HEK293 (cell line): Measurements from ENCODE around the gene HOXA3.
A peak's percentile ranks its signal among the peaks of the same experiment; 100 is the strongest.

Source experiments
- BCL11A ChIP-seq: fragments of 450-650 bp; formaldehyde crosslinking; IDR thresholded peaks from 2 replicates; pipeline ENCODE4 v1.5.1; 2016; ENCODE audit warnings: low read depth, missing biosample characterization, missing genetic modification characterization
- GFI1B ChIP-seq: fragments of 450-650 bp; formaldehyde crosslinking; IDR thresholded peaks from 2 replicates; pipeline ENCODE4 v1.5.1; 2016; ENCODE audit warnings: missing biosample characterization, missing genetic modification characterization
- IKZF3 ChIP-seq: fragments of 450-650 bp; IDR thresholded peaks from 2 replicates; pipeline ENCODE4 v1.5.0; 2018; ENCODE audit warnings: missing biosample characterization, mild to moderate bottlenecking, missing genetic modification characterization, moderate library complexity
- KLF9 ChIP-seq: fragments of 450-650 bp; formaldehyde crosslinking; IDR thresholded peaks from 2 replicates; pipeline ENCODE4 v1.5.1; 2016; ENCODE audit warnings: missing biosample characterization, missing genetic modification characterization, low read depth
- SCRT2 ChIP-seq: fragments of 450-650 bp; formaldehyde crosslinking; IDR thresholded peaks from 2 replicates; pipeline ENCODE4 v1.5.1; 2016; ENCODE audit warnings: missing biosample characterization, missing genetic modification characterization
- SP2 ChIP-seq: fragments of 450-650 bp; formaldehyde crosslinking; IDR thresholded peaks from 2 replicates; pipeline ENCODE4 v1.5.1; 2016; ENCODE audit warnings: missing biosample characterization, missing genetic modification characterization
- SP7 ChIP-seq: fragments of 450-650 bp; formaldehyde crosslinking; IDR thresholded peaks from 2 replicates; pipeline ENCODE4 v1.5.1; 2016; ENCODE audit warnings: missing biosample characterization, missing genetic modification characterization
- ZBTB7A ChIP-seq: fragments of 450-650 bp; formaldehyde crosslinking; IDR thresholded peaks from 2 replicates; pipeline ENCODE4 v1.5.1; 2016; ENCODE audit warnings: low read depth, missing biosample characterization, missing genetic modification characterization
- ZNF24 ChIP-seq: fragments of 450-650 bp; formaldehyde crosslinking; IDR thresholded peaks from 2 replicates; pipeline ENCODE4 v1.5.1; 2016; ENCODE audit warnings: missing biosample characterization, missing genetic modification characterization
- ZNF274 ChIP-seq, 2 experiments: fragments of 200-500 bp in 1 of 2; fragments of 450-650 bp in 1 of 2; sonication (Bioruptor generic) in 1 of 2; formaldehyde crosslinking in 1 of 2; IDR thresholded peaks; 2 replicates each; pipeline versions ENCODE4 v1.5.1 to v1.6.1; 2014 to 2016; ENCODE audit warnings: borderline replicate concordance in 1 of 2, inconsistent platforms in 1 of 2, low read length in 1 of 2, missing biosample characterization in 1 of 2, missing genetic modification characterization in 1 of 2
- ZNF324 ChIP-seq: fragments of 450-650 bp; formaldehyde crosslinking; IDR thresholded peaks from 2 replicates; pipeline ENCODE4 v1.5.1; 2016; ENCODE audit warnings: missing biosample characterization, missing genetic modification characterization
- ZNF366 ChIP-seq: fragments of 450-650 bp; formaldehyde crosslinking; conservative IDR thresholded peaks from 2 replicates; pipeline ENCODE4 v1.5.1; 2016; ENCODE audit warnings: missing biosample characterization, missing genetic modification characterization
- ZNF449 ChIP-seq: fragments of 450-650 bp; formaldehyde crosslinking; IDR thresholded peaks from 2 replicates; pipeline ENCODE4 v1.5.1; 2017; ENCODE audit warnings: missing biosample characterization, mild to moderate bottlenecking, missing genetic modification characterization, moderate library complexity
- ZNF549 ChIP-seq: fragments of 450-650 bp; IDR thresholded peaks from 2 replicates; pipeline ENCODE4 v1.5.1; 2018; ENCODE audit warnings: missing biosample characterization, missing genetic modification characterization, mild to moderate bottlenecking, inconsistent platforms, moderate library complexity
- ZNF580 ChIP-seq: fragments of 450-650 bp; formaldehyde crosslinking; IDR thresholded peaks from 2 replicates; pipeline ENCODE4 v1.5.1; 2016; ENCODE audit warnings: missing biosample characterization, missing genetic modification characterization
- ZNF626 ChIP-seq: fragments of 450-650 bp; sonication (Bioruptor Pico); formaldehyde crosslinking; IDR thresholded peaks from 2 replicates; pipeline ENCODE4 v1.5.1; 2018; ENCODE audit warnings: missing biosample characterization, missing genetic modification characterization, inconsistent platforms
- ZNF677 ChIP-seq: fragments of 450-650 bp; IDR thresholded peaks from 2 replicates; pipeline ENCODE4 v1.5.0; 2018; ENCODE audit warnings: missing biosample characterization, mild to moderate bottlenecking, missing genetic modification characterization, moderate library complexity
- TF ChIP-seq, protein P1 (sequence below): fragments of 450-650 bp; IDR thresholded peaks from 2 replicates; pipeline ENCODE4 v1.5.1; 2018; ENCODE audit warnings: missing biosample characterization, mild to moderate bottlenecking, missing genetic modification characterization
- TF ChIP-seq, protein P2 (sequence below): fragments of 450-650 bp; formaldehyde crosslinking; IDR thresholded peaks from 2 replicates; pipeline ENCODE4; 2016; ENCODE audit warnings: missing biosample characterization, missing genetic modification characterization
- TF ChIP-seq, protein P3 (sequence below): fragments of 450-650 bp; formaldehyde crosslinking; IDR thresholded peaks from 2 replicates; pipeline ENCODE4 v1.5.1; 2016; ENCODE audit warnings: missing biosample characterization, missing genetic modification characterization, low read depth
- TF ChIP-seq, protein P4 (sequence below): fragments of 450-650 bp; formaldehyde crosslinking; IDR thresholded peaks from 2 replicates; pipeline ENCODE4 v1.5.0; 2017; ENCODE audit warnings: missing biosample characterization, missing genetic modification characterization, borderline replicate concordance
- TF ChIP-seq, protein P5 (sequence below): fragments of 450-650 bp; formaldehyde crosslinking; IDR thresholded peaks from 2 replicates; pipeline ENCODE4 v1.5.1; 2016; ENCODE audit warnings: missing biosample characterization, missing genetic modification characterization
- TF ChIP-seq, protein P6 (sequence below): fragments of 450-650 bp; formaldehyde crosslinking; IDR thresholded peaks from 2 replicates; pipeline ENCODE4 v1.5.1; 2017; ENCODE audit warnings: missing biosample characterization, missing genetic modification characterization
- TF ChIP-seq, protein P7 (sequence below): fragments of 450-650 bp; formaldehyde crosslinking; IDR thresholded peaks from 2 replicates; pipeline ENCODE4 v1.5.1; 2016; ENCODE audit warnings: missing biosample characterization, missing genetic modification characterization

Gene HOXA3

GRCh38 chr7:27140126-27140857 is 12.1 kb downstream of the HOXA3 start (continued):
- TF ChIP-seq ZNF274 (IDR thresholded peaks at IDR 0.05; ENCODE audit: low read length), result no peak
- TF ChIP-seq ZNF274 (tag by site-specific recombination; IDR thresholded peaks at IDR 0.05; ENCODE audit: borderline replicate concordance), result no peak
- peak; percentile 62 for TF ChIP-seq ZNF366 (tag by site-specific recombination)
- TF ChIP-seq, protein P1, sequence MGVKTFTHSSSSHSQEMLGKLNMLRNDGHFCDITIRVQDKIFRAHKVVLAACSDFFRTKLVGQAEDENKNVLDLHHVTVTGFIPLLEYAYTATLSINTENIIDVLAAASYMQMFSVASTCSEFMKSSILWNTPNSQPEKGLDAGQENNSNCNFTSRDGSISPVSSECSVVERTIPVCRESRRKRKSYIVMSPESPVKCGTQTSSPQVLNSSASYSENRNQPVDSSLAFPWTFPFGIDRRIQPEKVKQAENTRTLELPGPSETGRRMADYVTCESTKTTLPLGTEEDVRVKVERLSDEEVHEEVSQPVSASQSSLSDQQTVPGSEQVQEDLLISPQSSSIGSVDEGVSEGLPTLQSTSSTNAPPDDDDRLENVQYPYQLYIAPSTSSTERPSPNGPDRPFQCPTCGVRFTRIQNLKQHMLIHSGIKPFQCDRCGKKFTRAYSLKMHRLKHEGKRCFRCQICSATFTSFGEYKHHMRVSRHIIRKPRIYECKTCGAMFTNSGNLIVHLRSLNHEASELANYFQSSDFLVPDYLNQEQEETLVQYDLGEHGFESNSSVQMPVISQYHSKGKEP, result peak; percentile 59
- TF ChIP-seq, protein P2, sequence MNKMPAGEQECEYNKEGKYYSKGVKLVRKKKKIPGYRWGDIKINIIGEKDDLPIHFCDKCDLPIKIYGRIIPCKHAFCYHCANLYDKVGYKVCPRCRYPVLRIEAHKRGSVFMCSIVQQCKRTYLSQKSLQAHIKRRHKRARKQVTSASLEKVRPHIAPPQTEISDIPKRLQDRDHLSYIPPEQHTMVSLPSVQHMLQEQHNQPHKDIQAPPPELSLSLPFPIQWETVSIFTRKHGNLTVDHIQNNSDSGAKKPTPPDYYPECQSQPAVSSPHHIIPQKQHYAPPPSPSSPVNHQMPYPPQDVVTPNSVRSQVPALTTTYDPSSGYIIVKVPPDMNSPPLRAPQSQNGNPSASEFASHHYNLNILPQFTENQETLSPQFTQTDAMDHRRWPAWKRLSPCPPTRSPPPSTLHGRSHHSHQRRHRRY (tag by site-specific recombination), result no peak
- peak; percentile 63; the same call in 1 of the 2 replicates for TF ChIP-seq ZNF24 (tag by site-specific recombination)
- TF ChIP-seq, protein P3, sequence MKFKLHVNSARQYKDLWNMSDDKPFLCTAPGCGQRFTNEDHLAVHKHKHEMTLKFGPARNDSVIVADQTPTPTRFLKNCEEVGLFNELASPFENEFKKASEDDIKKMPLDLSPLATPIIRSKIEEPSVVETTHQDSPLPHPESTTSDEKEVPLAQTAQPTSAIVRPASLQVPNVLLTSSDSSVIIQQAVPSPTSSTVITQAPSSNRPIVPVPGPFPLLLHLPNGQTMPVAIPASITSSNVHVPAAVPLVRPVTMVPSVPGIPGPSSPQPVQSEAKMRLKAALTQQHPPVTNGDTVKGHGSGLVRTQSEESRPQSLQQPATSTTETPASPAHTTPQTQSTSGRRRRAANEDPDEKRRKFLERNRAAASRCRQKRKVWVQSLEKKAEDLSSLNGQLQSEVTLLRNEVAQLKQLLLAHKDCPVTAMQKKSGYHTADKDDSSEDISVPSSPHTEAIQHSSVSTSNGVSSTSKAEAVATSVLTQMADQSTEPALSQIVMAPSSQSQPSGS (tag by site-specific recombination), result peak; percentile 46; the same call in 1 of the 2 replicates
- no peak for TF ChIP-seq ZNF549 (tag by site-specific recombination)
- TF ChIP-seq BCL11A (tag by site-specific recombination), result peak; percentile 59; the same call in 1 of the 2 replicates
- TF ChIP-seq ZNF677, result no peak
- TF ChIP-seq SP2, result peak; percentile 12; the same call in 1 of the 2 replicates
- TF ChIP-seq ZNF580 (tag by site-specific recombination), result peak; percentile 94
- TF ChIP-seq SCRT2 (tag by site-specific recombination), result no peak
- TF ChIP-seq ZNF324 (tag by site-specific recombination), result no peak
- TF ChIP-seq ZNF626 (tag by site-specific recombination), result no peak
- TF ChIP-seq GFI1B (tag by site-specific recombination), result peak; percentile 10; the same call in 1 of the 2 replicates
- TF ChIP-seq, protein P4, sequence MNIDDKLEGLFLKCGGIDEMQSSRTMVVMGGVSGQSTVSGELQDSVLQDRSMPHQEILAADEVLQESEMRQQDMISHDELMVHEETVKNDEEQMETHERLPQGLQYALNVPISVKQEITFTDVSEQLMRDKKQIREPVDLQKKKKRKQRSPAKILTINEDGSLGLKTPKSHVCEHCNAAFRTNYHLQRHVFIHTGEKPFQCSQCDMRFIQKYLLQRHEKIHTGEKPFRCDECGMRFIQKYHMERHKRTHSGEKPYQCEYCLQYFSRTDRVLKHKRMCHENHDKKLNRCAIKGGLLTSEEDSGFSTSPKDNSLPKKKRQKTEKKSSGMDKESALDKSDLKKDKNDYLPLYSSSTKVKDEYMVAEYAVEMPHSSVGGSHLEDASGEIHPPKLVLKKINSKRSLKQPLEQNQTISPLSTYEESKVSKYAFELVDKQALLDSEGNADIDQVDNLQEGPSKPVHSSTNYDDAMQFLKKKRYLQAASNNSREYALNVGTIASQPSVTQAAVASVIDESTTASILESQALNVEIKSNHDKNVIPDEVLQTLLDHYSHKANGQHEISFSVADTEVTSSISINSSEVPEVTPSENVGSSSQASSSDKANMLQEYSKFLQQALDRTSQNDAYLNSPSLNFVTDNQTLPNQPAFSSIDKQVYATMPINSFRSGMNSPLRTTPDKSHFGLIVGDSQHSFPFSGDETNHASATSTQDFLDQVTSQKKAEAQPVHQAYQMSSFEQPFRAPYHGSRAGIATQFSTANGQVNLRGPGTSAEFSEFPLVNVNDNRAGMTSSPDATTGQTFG (tag by site-specific recombination), result no peak
- TF ChIP-seq, protein P5, sequence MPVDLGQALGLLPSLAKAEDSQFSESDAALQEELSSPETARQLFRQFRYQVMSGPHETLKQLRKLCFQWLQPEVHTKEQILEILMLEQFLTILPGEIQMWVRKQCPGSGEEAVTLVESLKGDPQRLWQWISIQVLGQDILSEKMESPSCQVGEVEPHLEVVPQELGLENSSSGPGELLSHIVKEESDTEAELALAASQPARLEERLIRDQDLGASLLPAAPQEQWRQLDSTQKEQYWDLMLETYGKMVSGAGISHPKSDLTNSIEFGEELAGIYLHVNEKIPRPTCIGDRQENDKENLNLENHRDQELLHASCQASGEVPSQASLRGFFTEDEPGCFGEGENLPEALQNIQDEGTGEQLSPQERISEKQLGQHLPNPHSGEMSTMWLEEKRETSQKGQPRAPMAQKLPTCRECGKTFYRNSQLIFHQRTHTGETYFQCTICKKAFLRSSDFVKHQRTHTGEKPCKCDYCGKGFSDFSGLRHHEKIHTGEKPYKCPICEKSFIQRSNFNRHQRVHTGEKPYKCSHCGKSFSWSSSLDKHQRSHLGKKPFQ (tag by site-specific recombination), result no peak; the same call in 1 of the 2 replicates
- TF ChIP-seq ZBTB7A (tag by site-specific recombination), result no peak
- TF ChIP-seq, protein P6, sequence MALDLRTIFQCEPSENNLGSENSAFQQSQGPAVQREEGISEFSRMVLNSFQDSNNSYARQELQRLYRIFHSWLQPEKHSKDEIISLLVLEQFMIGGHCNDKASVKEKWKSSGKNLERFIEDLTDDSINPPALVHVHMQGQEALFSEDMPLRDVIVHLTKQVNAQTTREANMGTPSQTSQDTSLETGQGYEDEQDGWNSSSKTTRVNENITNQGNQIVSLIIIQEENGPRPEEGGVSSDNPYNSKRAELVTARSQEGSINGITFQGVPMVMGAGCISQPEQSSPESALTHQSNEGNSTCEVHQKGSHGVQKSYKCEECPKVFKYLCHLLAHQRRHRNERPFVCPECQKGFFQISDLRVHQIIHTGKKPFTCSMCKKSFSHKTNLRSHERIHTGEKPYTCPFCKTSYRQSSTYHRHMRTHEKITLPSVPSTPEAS (tag by site-specific recombination), result 0 out of 2 replicates have a peak, but pooled peaks have one; percentile 13
- TF ChIP-seq IKZF3 (tag by site-specific recombination), result peak; percentile 46; the same call in 1 of the 2 replicates
- TF ChIP-seq KLF9, result no peak
- TF ChIP-seq ZNF449 (tag by site-specific recombination), result no peak; the same call in 1 of the 2 replicates
- TF ChIP-seq SP7 (tag by site-specific recombination), result peak; percentile 96
- TF ChIP-seq, protein P7, sequence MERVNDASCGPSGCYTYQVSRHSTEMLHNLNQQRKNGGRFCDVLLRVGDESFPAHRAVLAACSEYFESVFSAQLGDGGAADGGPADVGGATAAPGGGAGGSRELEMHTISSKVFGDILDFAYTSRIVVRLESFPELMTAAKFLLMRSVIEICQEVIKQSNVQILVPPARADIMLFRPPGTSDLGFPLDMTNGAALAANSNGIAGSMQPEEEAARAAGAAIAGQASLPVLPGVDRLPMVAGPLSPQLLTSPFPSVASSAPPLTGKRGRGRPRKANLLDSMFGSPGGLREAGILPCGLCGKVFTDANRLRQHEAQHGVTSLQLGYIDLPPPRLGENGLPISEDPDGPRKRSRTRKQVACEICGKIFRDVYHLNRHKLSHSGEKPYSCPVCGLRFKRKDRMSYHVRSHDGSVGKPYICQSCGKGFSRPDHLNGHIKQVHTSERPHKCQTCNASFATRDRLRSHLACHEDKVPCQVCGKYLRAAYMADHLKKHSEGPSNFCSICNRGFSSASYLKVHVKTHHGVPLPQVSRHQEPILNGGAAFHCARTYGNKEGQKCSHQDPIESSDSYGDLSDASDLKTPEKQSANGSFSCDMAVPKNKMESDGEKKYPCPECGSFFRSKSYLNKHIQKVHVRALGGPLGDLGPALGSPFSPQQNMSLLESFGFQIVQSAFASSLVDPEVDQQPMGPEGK (tag by site-specific recombination), result no peak
